CD4-positive, alpha-beta T cell (primary cell): Measurements from ENCODE around the gene HMGN2. TPM values are rescaled to one million over a fixed set of nuclear protein-coding genes. Genes with fewer than 3 reads are reported as not detected.

Experiments
- ATAC-seq: fragments of 200-7000 bp; cut with Tn5 transposase; one replicate; pipeline ENCODE4 v1.10.0; 2022; ENCODE audit warnings: mild to moderate bottlenecking; ENCODE audit not compliant: poor library complexity
- CTCF ChIA-PET: fragments of 350-600 bp; sonication (Branson Sonifier 250); formaldehyde crosslinking; loops from one replicate; lab custom pipeline; 2021; ENCODE audit warnings: antibody characterized with exemption, inconsistent platforms; lab: Charles Lee
- POLR2A ChIA-PET: fragments of 350-600 bp; sonication (Branson Sonifier 250); formaldehyde crosslinking; loops from one replicate; lab custom pipeline; 2021; ENCODE audit warnings: antibody characterized with exemption, inconsistent platforms; lab: Charles Lee
- DNase-seq, 14 experiments: peaks; one replicate each; pipeline ENCODE4 v3.0.0-alpha.2; 2013 to 2020; ENCODE audit warnings: mixed read lengths in 2 of 14
- H3K27ac ChIP-seq, 2 donors: one replicate each; pipeline versions ENCODE4 v1.5.1 to v1.7.0; 2013; ENCODE audit warnings: low read length in 2 of 2, low read depth in 1 of 2, mild to moderate bottlenecking in 1 of 2
- H3K27me3 ChIP-seq, 2 experiments: 1 replicate in 1 of 2; 2 replicates in 1 of 2; pipeline versions ENCODE4 v1.6.1 to v1.7.0; 2013; ENCODE audit warnings: low read length in 2 of 2, control low read depth in 1 of 2, mild to moderate bottlenecking in 1 of 2, moderate library complexity in 1 of 2; ENCODE audit not compliant: insufficient read depth in 2 of 2, control insufficient read depth in 1 of 2
- H3K36me3 ChIP-seq: one replicate; pipeline ENCODE4 v1.6.1; 2013; ENCODE audit warnings: low read length, control low read depth; ENCODE audit not compliant: insufficient read depth
- H3K4me1 ChIP-seq: one replicate; pipeline ENCODE4 v1.6.1; 2013; ENCODE audit warnings: low read length, control low read depth; ENCODE audit not compliant: insufficient read depth
- H3K4me3 ChIP-seq: one replicate; pipeline ENCODE4 v1.5.1; 2013; ENCODE audit warnings: mild to moderate bottlenecking, low read length, moderate library complexity
- H3K9me3 ChIP-seq, 2 experiments: 1 replicate in 1 of 2; 2 replicates in 1 of 2; pipeline versions ENCODE4 v1.6.1 to v1.7.0; 2013; ENCODE audit warnings: low read length in 2 of 2, mild to moderate bottlenecking in 2 of 2, control low read depth in 1 of 2, moderate library complexity in 1 of 2; ENCODE audit not compliant: control insufficient read depth in 1 of 2, insufficient read depth in 1 of 2
- H3K27ac Mint-ChIP-seq: one replicate; pipeline ENCODE4 v1.8.0; 2020; ENCODE audit warnings: mixed read lengths
- H3K27me3 Mint-ChIP-seq: one replicate; pipeline ENCODE4 v1.8.0; 2021; ENCODE audit warnings: mixed read lengths
- H3K36me3 Mint-ChIP-seq: one replicate; pipeline ENCODE4 v1.8.0; 2021; ENCODE audit warnings: low read depth, mixed read lengths
- H3K4me1 Mint-ChIP-seq: one replicate; pipeline ENCODE4 v1.8.0; 2021; ENCODE audit warnings: low read depth, mixed read lengths
- H3K4me3 Mint-ChIP-seq: one replicate; pipeline ENCODE4 v1.8.0; 2020; ENCODE audit warnings: mild to moderate bottlenecking, mixed read lengths
- H3K9me3 Mint-ChIP-seq: one replicate; pipeline ENCODE4 v1.8.0; 2020; ENCODE audit warnings: mixed read lengths
- CTCF ChIP-seq: fragments of 200-600 bp; IDR thresholded peaks from one replicate; pipeline ENCODE4 v1.8.0; 2022; ENCODE audit warnings: antibody characterized with exemption, mild to moderate bottlenecking
- intact Hi-C, 2 experiments: fragments of 100-400 bp; cut with DNase I in 1 of 2; cut with micrococcal nuclease in 1 of 2; formaldehyde crosslinking; loops; one replicate each; pipeline versions ENCODE4 v1.15.1 to v1.9.0; 2023 to 2025; cut with DNase I, micrococcal nuclease
- total RNA-seq, 174 experiments: library from RNA in 2 of 174; stranded (reverse) in 2 of 174; gene quantifications; one replicate each; pipeline ENCODE4 v1.2.3 and lab custom pipeline; 2021 to 2026

Gene HMGN2
- total RNA-seq, 2 experiments from 2014 or later: 323 to 330 TPM

- ChIA-PET POLR2A (no interaction called here), CTCF (no interaction called here)
- DNase-seq (no peak), ATAC-seq (no peak)
- Histone ChIP-seq H3K36me3 (no peaks in the 10 kb centered on the region), H3K27ac (no peak overlapping the region), H3K27me3 (no peaks in the 10 kb centered on the region), H3K4me1 (no peaks in the 10 kb centered on the region), H3K4me3 (no peak overlapping the region), H3K9me3 (no peaks in the 10 kb centered on the region)
- H3K9me3 Mint-ChIP-seq: no peaks in the 10 kb centered on the region
- no peak overlapping the region for H3K4me3 Mint-ChIP-seq
- TF ChIP-seq CTCF: no peak
- intact Hi-C loops: no loop called here
- H3K4me1 Mint-ChIP-seq: no peaks in the 10 kb centered on the region
- H3K27ac Mint-ChIP-seq: no peak overlapping the region
- H3K27me3 Mint-ChIP-seq: no peaks in the 10 kb centered on the region
- H3K36me3 Mint-ChIP-seq: no peaks in the 10 kb centered on the region
These were observed 21.7 kb downstream of the HMGN2 start for GRCh38 chr1:26493938-26494337.

GRCh38 chr1:26496861-26497260 lies 24.6 kb downstream of the HMGN2 start:
- Histone ChIP-seq H3K27me3 (no peaks in the 10 kb centered on the region), H3K9me3 (no peaks in the 10 kb centered on the region), H3K36me3 (no peaks in the 10 kb centered on the region), H3K4me1 (peaks cover 23% of the 10 kb centered on the region), H3K4me3 (no peak overlapping the region), H3K27ac (no peak overlapping the region)
- ATAC-seq: no peak
- intact Hi-C loops: no loop called here
- CTCF ChIA-PET: no interaction called here
- H3K27me3 Mint-ChIP-seq: no peaks in the 10 kb centered on the region
- H3K9me3 Mint-ChIP-seq: no peaks in the 10 kb centered on the region
- POLR2A ChIA-PET: no interaction called here
- no peak for TF ChIP-seq CTCF
- no peak for DNase-seq
- H3K4me3 Mint-ChIP-seq: no peak overlapping the region
- no peak overlapping the region for H3K27ac Mint-ChIP-seq
- H3K36me3 Mint-ChIP-seq: no peaks in the 10 kb centered on the region
- H3K4me1 Mint-ChIP-seq: peaks cover 8% of the 10 kb centered on the region

GRCh38 chr1:26498894-26499293 lies 26.7 kb downstream of the HMGN2 start:
- H3K36me3 ChIP-seq: no peaks in the 10 kb centered on the region
- ChIA-PET CTCF (interaction anchor here (2.2 to 2.3 kb wide), 2 partner anchors 30 to 39 kb away, joined by 9 to 20 read pairs; partner anchors contain the start of gene RPS6KA1), POLR2A (interaction anchor here (0.6 to 4.5 kb wide), 2 partner anchors 28 to 39 kb away, joined by 3 to 56 read pairs; partner anchors contain the start of gene HMGN2)
- peaks cover 27% of the 10 kb centered on the region for H3K4me1 ChIP-seq
- peaks cover 14% of the 10 kb centered on the region for H3K4me1 Mint-ChIP-seq
- H3K4me3 ChIP-seq: no peak overlapping the region
- ATAC-seq (no peak), DNase-seq (no peak)
- H3K27me3 ChIP-seq: no peaks in the 10 kb centered on the region
- TF ChIP-seq CTCF: no peak
- H3K9me3 Mint-ChIP-seq: no peaks in the 10 kb centered on the region
- no peak overlapping the region for H3K27ac ChIP-seq
- H3K36me3 Mint-ChIP-seq: no peaks in the 10 kb centered on the region
- H3K27ac Mint-ChIP-seq: peak overlapping the region; percentile 77
- peak overlapping the region; percentile 54 for H3K4me3 Mint-ChIP-seq
- no peaks in the 10 kb centered on the region for H3K27me3 Mint-ChIP-seq
- intact Hi-C loops: loop anchor here in 1 of 2 experiments (2.0 kb wide), 1 partner anchor 100 kb away; no protein-coding TSS in a partner anchor
- no peaks in the 10 kb centered on the region for H3K9me3 ChIP-seq
